K562 (cell line): ENCODE data around the gene GJA10. TPM values are rescaled to one million over a fixed set of nuclear protein-coding genes. Genes with fewer than 3 reads are reported as not detected.

ENCODE experiments used
- ATAC-seq: fragments of 200-7000 bp; cut with Tn5 transposase; 3 replicates; pipeline ENCODE4 v1.9.1; 2020; ENCODE audit warnings: moderate library complexity
- BruUV-seq: library from RNA; stranded (reverse); fragments of 400-500 nt; replicated peaks from 2 replicates; lab custom pipeline; 2021; lab: Mats Ljungman, UMichigan
- CTCF ChIA-PET: fragments of 300-600 bp; formaldehyde crosslinking; extraction: SDS; loops from one replicate; lab custom pipeline; 2021; ENCODE audit warnings: low intra/inter-chr PET ratio; lab: Yijun Ruan, JAX
- POLR2A ChIA-PET: fragments of 300-600, 350-650 bp; sonication (Branson Sonifier 250); formaldehyde crosslinking; extraction: SDS; loops from one replicate; lab custom pipeline; 2021; ENCODE audit warnings: antibody characterized with exemption, inconsistent platforms; lab: Yijun Ruan, JAX
- DNase-seq, 4 experiments: peaks; one replicate each; pipeline versions ENCODE4 v3.0.0 to v3.0.0-alpha.2; 2011 to 2018; ENCODE audit warnings: low spot score in 3 of 4, mixed read lengths in 3 of 4; ENCODE audit errors: extremely low read depth in 1 of 4
- FAIRE-seq: peaks from 2 replicates; lab custom pipeline; 2011; peaks lifted over from hg19 to GRCh38; lab: Jason Lieb, UNC
- H2AFZ ChIP-seq: 2 replicates; pipeline ENCODE4 v1.6.0; 2011; ENCODE audit warnings: low read depth, low read length, control low read depth, inconsistent platforms
- H3K27ac ChIP-seq: fragments of 200-600 bp; 3 replicates; pipeline ENCODE4 v1.8.0; 2011; ENCODE audit warnings: low read depth, mild to moderate bottlenecking, control low read depth, inconsistent platforms, low read length, moderate library complexity, mixed read lengths; ENCODE audit errors: extremely low read depth
- H3K27me3 ChIP-seq, 2 experiments: fragments of 300-600 bp in 1 of 2; 2 replicates in 1 of 2; 3 replicates in 1 of 2; pipeline versions ENCODE4 v1.6.0 to v1.8.0; 2011; ENCODE audit warnings: inconsistent platforms in 2 of 2, low read length in 2 of 2, mild to moderate bottlenecking in 1 of 2, mixed read lengths in 1 of 2, moderate library complexity in 1 of 2; ENCODE audit not compliant: control insufficient read depth in 2 of 2, insufficient read depth in 2 of 2
- H3K36me3 ChIP-seq: fragments of 300-600 bp; 3 replicates; pipeline ENCODE4 v1.8.0; 2011; ENCODE audit warnings: mild to moderate bottlenecking, low read length, inconsistent platforms; ENCODE audit not compliant: control insufficient read depth, insufficient read depth
- H3K4me1 ChIP-seq, 2 experiments: fragments of 200-600 bp in 1 of 2; replicated peaks in 1 of 2; 2 replicates in 1 of 2; 3 replicates in 1 of 2; pipeline versions ENCODE4 v1.5.1 to v1.8.0; 2011; ENCODE audit warnings: inconsistent platforms in 2 of 2, low read length in 2 of 2, mild to moderate bottlenecking in 1 of 2, mixed read lengths in 1 of 2, moderate library complexity in 1 of 2; ENCODE audit not compliant: control insufficient read depth in 2 of 2, insufficient read depth in 2 of 2
- H3K4me2 ChIP-seq: 2 replicates; pipeline ENCODE4 v1.6.1; 2011; ENCODE audit warnings: low read length, control low read depth, inconsistent platforms, mixed read lengths; ENCODE audit not compliant: insufficient read depth
- H3K4me3 ChIP-seq: fragments of 200-600 bp; sonication (generic), shearing (Covaris generic); 2 replicates; pipeline ENCODE4 v1.5.1; 2016; ENCODE audit warnings: control low read depth, inconsistent platforms
- H3K79me2 ChIP-seq: fragments of 200-600 bp; 3 replicates; pipeline ENCODE4 v1.8.0; 2011; ENCODE audit warnings: low read length, inconsistent platforms; ENCODE audit not compliant: control insufficient read depth, insufficient read depth
- H3K9ac ChIP-seq, 2 experiments: 2 replicates each; pipeline versions ENCODE4 v1.6.0 to v1.6.1; 2011; ENCODE audit warnings: low read depth in 2 of 2, low read length in 2 of 2, control low read depth in 1 of 2, inconsistent platforms in 1 of 2, mild to moderate bottlenecking in 1 of 2, mixed read lengths in 1 of 2; ENCODE audit not compliant: insufficient read depth in 1 of 2
- H3K9me1 ChIP-seq: one replicate; pipeline ENCODE4 v1.6.0; 2011; ENCODE audit warnings: inconsistent platforms, mild to moderate bottlenecking, low read length, moderate library complexity; ENCODE audit not compliant: control insufficient read depth, insufficient read depth
- H3K9me3 ChIP-seq: replicated peaks from 2 replicates; pipeline ENCODE4 v1.5.1; 2011; ENCODE audit warnings: low read depth, low read length, inconsistent platforms; ENCODE audit not compliant: control insufficient read depth, insufficient read depth
- H4K20me1 ChIP-seq: replicated peaks from 2 replicates; pipeline ENCODE4 v1.6.1; 2011; ENCODE audit warnings: low read length, inconsistent platforms, mixed read lengths; ENCODE audit not compliant: control insufficient read depth, insufficient read depth
- CBX2 ChIP-seq: fragments of 200-600 bp; sonication (generic); IDR thresholded peaks from one replicate; pipeline ENCODE4 v1.6.1; 2012; ENCODE audit warnings: mild to moderate bottlenecking, low read length, inconsistent platforms; ENCODE audit not compliant: insufficient read depth, poor library complexity, severe bottlenecking
- CEBPB ChIP-seq: fragments of 450-650 bp; IDR thresholded peaks from 2 replicates; pipeline ENCODE4 v1.6.1; 2016; ENCODE audit warnings: missing genetic modification characterization, missing compliant biosample characterization
- CEBPG ChIP-seq, 3 experiments: fragments of 200-800 bp in 1 of 3; sonication (Bioruptor generic) in 1 of 3; sonication (generic) in 1 of 3; formaldehyde crosslinking in 1 of 3; IDR thresholded peaks in 2 of 3; conservative IDR thresholded peaks in 1 of 3; 2 replicates each; pipeline versions ENCODE4 v1.6.1 to v1.8.0; 2016 to 2022; ENCODE audit warnings: missing compliant biosample characterization in 2 of 3, missing genetic modification characterization in 2 of 3, mild to moderate bottlenecking in 1 of 3, missing genetic modification reagents in 1 of 3
- WGBS: fragments of 100-300 bp; shearing (Covaris generic); methylation state at CpG from one replicate; pipeline ENCODE4 v1.1.6; 2016; ENCODE audit warnings: low coverage, mixed read lengths; ENCODE audit not compliant: insufficient coverage; ENCODE audit errors: missing lambda C conversion rate; 5-methylcytosine and 5-hydroxymethylcytosine counted together
- in situ Hi-C: fragments of 300-500 bp; cut with MboI; formaldehyde crosslinking; loops from 4 replicates; pipeline ENCODE4 v1.15.0; 2018; ENCODE audit warnings: inconsistent platforms, mixed read lengths
- intact Hi-C: fragments of 100-400 bp; cut with micrococcal nuclease; formaldehyde crosslinking; loops from 2 replicates; pipeline ENCODE4 v1.14.2; 2022
- polyA plus RNA-seq, 8 experiments: library from polyadenylated mRNA; depleted of rRNA in 4 of 8; stranded (reverse) in 5 of 8; unstranded in 3 of 8; fragments of >200 nt; fragmentation: Nextera tagmentation in 2 of 8; fragmentation: Illumina TruSeq in 1 of 8; extraction: Ambion mirVana in 2 of 8; extraction: Trizol in 1 of 8; gene quantifications; 2 replicates each; pipeline versions ENCODE4 v1.2.1 to v1.2.3, GENCODE V29; 2011 to 2014; ENCODE audit warnings: inconsistent platforms in 1 of 8, missing spikeins in 1 of 8
- total RNA-seq, 7 experiments: library from RNA; depleted of rRNA in 6 of 7; stranded (reverse); fragments of >200 nt in 6 of 7; fragmentation: Illumina TruSeq in 2 of 7; extraction: Trizol in 2 of 7; gene quantifications; 2 replicates each; pipeline versions ENCODE4 v1.2.1 to v1.2.3, GENCODE V29; 2011 to 2021; ENCODE audit warnings: low replicate concordance in 1 of 7
- TF ChIP-seq, protein P1 (sequence below): fragments of 450-650 bp; IDR thresholded peaks from 2 replicates; pipeline ENCODE4 v1.7.1; 2018; ENCODE audit warnings: mild to moderate bottlenecking, low read depth; ENCODE audit not compliant: partially characterized antibody

The GJA10 gene
- total and polyA plus RNA-seq, 9 of the 15 experiments (the other 6 are each of a cell fraction or from before 2014, with no cell fraction given): not detected

DNA sequence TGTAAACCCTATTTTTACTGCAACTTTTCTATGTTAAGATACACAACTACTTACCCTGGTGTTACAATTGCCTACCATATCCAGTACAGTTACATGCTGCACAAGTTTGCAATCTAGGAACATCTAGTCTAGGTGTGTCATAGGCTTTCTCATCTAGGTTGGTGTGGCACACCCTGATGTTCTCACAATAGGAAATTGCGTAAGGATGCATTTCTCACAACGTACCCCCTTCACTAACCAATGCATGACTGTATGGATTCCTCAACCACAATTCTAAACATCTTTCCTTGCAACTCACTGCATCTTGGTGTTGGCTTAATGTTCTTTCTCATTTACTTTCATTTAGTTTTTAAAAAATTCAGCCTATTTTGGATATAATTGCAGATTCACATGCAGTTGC lies 31.6 kb downstream of the GJA10 start:
- Histone ChIP-seq H2AFZ (no peak overlapping the region), H3K27ac (no peak overlapping the region), H3K9ac (no peak overlapping the region), H3K4me3 (no peak overlapping the region), H4K20me1 (no peaks in the 10 kb centered on the region), H3K4me2 (no peak overlapping the region), H3K79me2 (no peaks in the 10 kb centered on the region), H3K27me3 (peaks cover 23 to 42% of the 10 kb centered on the region in 2 experiments), H3K9me3 (no peaks in the 10 kb centered on the region), H3K9me1 (no peaks in the 10 kb centered on the region), H3K4me1 (peaks cover 3 to 6% of the 10 kb centered on the region in 2 experiments; a peak in 2 of 5 replicates), H3K36me3 (no peaks in the 10 kb centered on the region)
- no peak for ATAC-seq
- in situ Hi-C loops (no loop called here), intact Hi-C loops (no loop called here)
- CTCF ChIA-PET: no interaction called here
- no peak for DNase-seq
- no peak for FAIRE-seq
- 0 out of 2 replicates have a peak, but pooled peaks have one; percentile 26 for TF ChIP-seq CEBPB (tag)
- no peak for TF ChIP-seq CBX2
- no peak for TF ChIP-seq CEBPG (CRISPR knock-in tag; IDR thresholded peaks at IDR 0.05)
- 0 out of 4 replicates have a peak, but pooled peaks of 1 of the 2 experiments have one; percentile 12 for TF ChIP-seq CEBPG (tag; conservative IDR thresholded peaks at IDR 0.05 in 1 of 2, IDR thresholded peaks at IDR 0.05 in 1 of 2)
- TF ChIP-seq, protein P1, sequence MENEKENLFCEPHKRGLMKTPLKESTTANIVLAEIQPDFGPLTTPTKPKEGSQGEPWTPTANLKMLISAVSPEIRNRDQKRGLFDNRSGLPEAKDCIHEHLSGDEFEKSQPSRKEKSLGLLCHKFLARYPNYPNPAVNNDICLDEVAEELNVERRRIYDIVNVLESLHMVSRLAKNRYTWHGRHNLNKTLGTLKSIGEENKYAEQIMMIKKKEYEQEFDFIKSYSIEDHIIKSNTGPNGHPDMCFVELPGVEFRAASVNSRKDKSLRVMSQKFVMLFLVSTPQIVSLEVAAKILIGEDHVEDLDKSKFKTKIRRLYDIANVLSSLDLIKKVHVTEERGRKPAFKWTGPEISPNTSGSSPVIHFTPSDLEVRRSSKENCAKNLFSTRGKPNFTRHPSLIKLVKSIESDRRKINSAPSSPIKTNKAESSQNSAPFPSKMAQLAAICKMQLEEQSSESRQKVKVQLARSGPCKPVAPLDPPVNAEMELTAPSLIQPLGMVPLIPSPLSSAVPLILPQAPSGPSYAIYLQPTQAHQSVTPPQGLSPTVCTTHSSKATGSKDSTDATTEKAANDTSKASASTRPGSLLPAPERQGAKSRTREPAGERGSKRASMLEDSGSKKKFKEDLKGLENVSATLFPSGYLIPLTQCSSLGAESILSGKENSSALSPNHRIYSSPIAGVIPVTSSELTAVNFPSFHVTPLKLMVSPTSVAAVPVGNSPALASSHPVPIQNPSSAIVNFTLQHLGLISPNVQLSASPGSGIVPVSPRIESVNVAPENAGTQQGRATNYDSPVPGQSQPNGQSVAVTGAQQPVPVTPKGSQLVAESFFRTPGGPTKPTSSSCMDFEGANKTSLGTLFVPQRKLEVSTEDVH: no peak
- WGBS: 9% methylated on average over 2 of the region's 2 CpGs
- POLR2A ChIA-PET: no interaction called here
- BruUV-seq: no TSS peak
